Loucy (cell line): ENCODE data around the gene FANCC.

ENCODE experiments used
- H2AFZ ChIP-seq: fragments of 200-600 bp; sonication (generic); 2 replicates; pipeline ENCODE4 v1.6.0; 2016; ENCODE audit warnings: antibody characterized with exemption, mild to moderate bottlenecking, low read length, moderate library complexity
- H3F3A ChIP-seq: fragments of 200-600 bp; 2 replicates; pipeline ENCODE4 v1.6.0; 2016; ENCODE audit warnings: antibody characterized with exemption, low read depth, mild to moderate bottlenecking
- H3K27me3 ChIP-seq: fragments of 200-600 bp; sonication (generic); 2 replicates; pipeline ENCODE4 v1.6.1; 2014; ENCODE audit warnings: low read length, mild to moderate bottlenecking; ENCODE audit not compliant: insufficient read depth, poor library complexity, severe bottlenecking
- H3K36me3 ChIP-seq: fragments of 200-600 bp; sonication (generic); 2 replicates; pipeline ENCODE4 v1.6.1; 2016; ENCODE audit warnings: low read length; ENCODE audit not compliant: insufficient read depth
- H3K4me1 ChIP-seq: fragments of 200-600 bp; sonication (generic); 2 replicates; pipeline ENCODE4 v1.5.1; 2014; ENCODE audit warnings: low read length, mild to moderate bottlenecking; ENCODE audit not compliant: insufficient read depth, poor library complexity, severe bottlenecking
- H3K4me2 ChIP-seq: fragments of 200-600 bp; sonication (generic); 2 replicates; pipeline ENCODE4 v1.6.0; 2014; ENCODE audit warnings: antibody characterized with exemption, low read length, low read depth, mild to moderate bottlenecking; ENCODE audit not compliant: poor library complexity, severe bottlenecking
- H3K4me3 ChIP-seq: fragments of 200-600 bp; sonication (generic); 2 replicates; pipeline ENCODE4 v1.5.1; 2014; ENCODE audit warnings: low read length, mild to moderate bottlenecking, mixed read lengths; ENCODE audit not compliant: poor library complexity, severe bottlenecking
- H3K79me2 ChIP-seq: fragments of 200-600 bp; sonication (generic); 2 replicates; pipeline ENCODE4 v1.6.1; 2014; ENCODE audit warnings: low read length; ENCODE audit not compliant: insufficient read depth
- H3K9ac ChIP-seq: fragments of 200-600 bp; sonication (generic); 2 replicates; pipeline ENCODE4 v1.6.0; 2014; ENCODE audit warnings: mild to moderate bottlenecking, low read depth, low read length, moderate library complexity; ENCODE audit not compliant: poor library complexity, severe bottlenecking
- H3K9me2 ChIP-seq: fragments of 200-600 bp; sonication (generic); replicated peaks from 2 replicates; pipeline ENCODE4 v1.6.1; 2016; ENCODE audit warnings: low read depth, low read length, mixed read lengths
- H3K9me3 ChIP-seq: fragments of 200-600 bp; sonication (generic); 2 replicates; pipeline ENCODE4 v1.6.1; 2014; ENCODE audit warnings: mild to moderate bottlenecking, antibody characterized with exemption, low read length, low read depth; ENCODE audit not compliant: insufficient read depth
- H4K20me1 ChIP-seq: fragments of 200-600 bp; sonication (generic); 2 replicates; pipeline ENCODE4 v1.6.0; 2014; ENCODE audit warnings: antibody characterized with exemption, low read length, mild to moderate bottlenecking; ENCODE audit not compliant: insufficient read depth, poor library complexity, severe bottlenecking
- EZH2phosphoT487 ChIP-seq: fragments of 200-600 bp; IDR thresholded peaks from 2 replicates; pipeline ENCODE4 v1.6.1; 2018; ENCODE audit warnings: antibody characterized with exemption, mild to moderate bottlenecking, moderate library complexity, borderline replicate concordance
- TF ChIP-seq, protein P1 (sequence below): fragments of 200-600 bp; sonication (generic); conservative IDR thresholded peaks from 2 replicates; pipeline ENCODE4 v1.5.1; 2014; ENCODE audit warnings: mild to moderate bottlenecking, antibody characterized with exemption, low read length

The FANCC gene

DNA sequence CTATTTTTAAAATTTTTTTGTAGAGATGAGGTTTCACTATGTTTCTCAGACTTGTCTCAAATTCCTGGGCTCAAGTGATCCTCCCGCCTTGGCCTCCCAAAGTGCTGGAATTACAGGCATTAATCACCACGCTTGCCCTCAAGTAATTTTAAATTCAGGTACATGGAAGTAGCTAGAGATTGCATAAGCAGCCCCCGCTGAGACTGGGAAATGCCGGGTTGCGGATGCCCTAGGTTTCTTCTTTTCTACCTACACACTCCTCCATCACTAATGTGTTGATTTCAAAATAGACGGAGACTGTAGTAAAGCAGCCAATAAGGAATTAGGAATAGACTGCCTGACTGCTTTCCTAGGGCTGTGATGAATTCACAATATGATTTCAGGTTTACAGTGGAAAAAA, 202.4 kb downstream of the FANCC start:
- Histone ChIP-seq H3K27me3 (no peaks in the 10 kb centered on the region), H2AFZ (no peak overlapping the region), H3K9me3 (no peaks in the 10 kb centered on the region), H4K20me1 (no peaks in the 10 kb centered on the region), H3K36me3 (no peaks in the 10 kb centered on the region), H3K79me2 (no peaks in the 10 kb centered on the region), H3F3A (no peaks in the 10 kb centered on the region), H3K4me2 (no peak overlapping the region), H3K4me3 (no peak overlapping the region), H3K9ac (no peak overlapping the region), H3K9me2 (no peaks in the 10 kb centered on the region), H3K4me1 (no peaks in the 10 kb centered on the region)
- no peak for TF ChIP-seq EZH2phosphoT487
- TF ChIP-seq, protein P1, sequence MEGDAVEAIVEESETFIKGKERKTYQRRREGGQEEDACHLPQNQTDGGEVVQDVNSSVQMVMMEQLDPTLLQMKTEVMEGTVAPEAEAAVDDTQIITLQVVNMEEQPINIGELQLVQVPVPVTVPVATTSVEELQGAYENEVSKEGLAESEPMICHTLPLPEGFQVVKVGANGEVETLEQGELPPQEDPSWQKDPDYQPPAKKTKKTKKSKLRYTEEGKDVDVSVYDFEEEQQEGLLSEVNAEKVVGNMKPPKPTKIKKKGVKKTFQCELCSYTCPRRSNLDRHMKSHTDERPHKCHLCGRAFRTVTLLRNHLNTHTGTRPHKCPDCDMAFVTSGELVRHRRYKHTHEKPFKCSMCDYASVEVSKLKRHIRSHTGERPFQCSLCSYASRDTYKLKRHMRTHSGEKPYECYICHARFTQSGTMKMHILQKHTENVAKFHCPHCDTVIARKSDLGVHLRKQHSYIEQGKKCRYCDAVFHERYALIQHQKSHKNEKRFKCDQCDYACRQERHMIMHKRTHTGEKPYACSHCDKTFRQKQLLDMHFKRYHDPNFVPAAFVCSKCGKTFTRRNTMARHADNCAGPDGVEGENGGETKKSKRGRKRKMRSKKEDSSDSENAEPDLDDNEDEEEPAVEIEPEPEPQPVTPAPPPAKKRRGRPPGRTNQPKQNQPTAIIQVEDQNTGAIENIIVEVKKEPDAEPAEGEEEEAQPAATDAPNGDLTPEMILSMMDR = no peak

DNA sequence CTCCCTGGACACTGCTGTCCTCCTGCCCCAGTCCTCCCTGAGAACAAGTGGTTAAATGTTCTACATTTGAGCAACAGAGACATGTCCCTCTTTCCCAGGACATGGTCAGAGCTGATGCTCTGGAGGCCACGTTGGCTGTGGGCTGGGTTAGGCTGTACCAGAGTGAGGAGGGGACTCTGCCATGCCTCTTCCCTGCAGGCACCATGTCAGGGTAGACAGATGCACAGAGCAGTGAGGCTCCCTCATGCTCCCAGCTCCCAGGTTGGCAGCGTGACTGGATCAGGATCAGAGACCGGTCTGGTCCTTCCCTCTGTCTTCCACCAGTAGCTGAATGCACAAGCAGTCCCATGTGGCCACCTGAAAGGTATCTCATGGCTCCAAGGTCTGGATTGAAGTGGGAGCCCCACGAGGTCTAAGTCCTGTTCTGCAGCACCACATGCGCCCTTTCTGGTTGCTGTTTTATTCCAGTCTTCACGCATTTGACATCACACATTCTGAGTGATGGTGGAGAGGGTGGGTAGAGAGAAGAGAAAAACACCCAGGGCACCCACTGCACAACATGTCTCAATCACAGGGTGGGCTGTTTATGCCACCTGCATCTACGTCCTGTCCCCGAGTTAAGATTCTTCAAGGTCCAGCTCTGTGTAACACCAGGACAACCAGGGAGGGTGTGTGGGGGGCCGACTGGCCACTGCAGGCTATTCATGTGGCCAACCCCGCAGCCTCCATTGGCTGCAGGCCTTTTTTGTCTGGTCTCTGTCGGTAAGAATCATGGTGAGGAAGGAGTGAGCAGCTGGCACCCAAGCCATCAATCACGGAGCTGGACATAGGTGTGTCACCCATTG, 204.9 kb downstream of the FANCC start:
- Histone ChIP-seq H3K9me3 (no peaks in the 10 kb centered on the region), H3K4me2 (no peak overlapping the region), H3K4me3 (no peak overlapping the region), H3K4me1 (no peaks in the 10 kb centered on the region), H3K9me2 (no peaks in the 10 kb centered on the region), H3K9ac (no peak overlapping the region), H3F3A (no peaks in the 10 kb centered on the region), H4K20me1 (no peaks in the 10 kb centered on the region), H3K27me3 (no peaks in the 10 kb centered on the region), H3K36me3 (no peaks in the 10 kb centered on the region), H2AFZ (no peak overlapping the region), H3K79me2 (no peaks in the 10 kb centered on the region)
- TF ChIP-seq, protein P1 = no peak
- TF ChIP-seq EZH2phosphoT487 = no peak

DNA sequence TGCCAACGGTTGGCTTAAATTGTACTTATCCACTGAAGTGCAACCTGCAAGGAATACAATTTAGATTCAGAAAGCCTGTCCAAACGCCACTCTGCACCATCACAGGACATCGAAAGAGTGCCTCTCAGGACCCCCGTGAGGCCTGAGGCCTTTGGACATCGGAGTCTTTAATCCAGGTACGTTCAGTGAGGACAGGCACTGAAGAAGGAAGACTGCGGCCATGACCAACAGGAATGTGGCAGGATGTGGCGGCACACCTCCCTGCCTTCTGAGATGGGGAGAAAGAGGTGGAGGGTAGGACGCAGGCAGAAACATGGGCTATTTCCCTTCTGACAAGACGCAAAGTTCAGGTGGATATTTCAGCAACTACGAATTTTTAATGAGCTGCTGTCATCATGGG, 205.8 kb downstream of the FANCC start:
- no peaks in the 10 kb centered on the region for H3F3A ChIP-seq
- H3K4me3 ChIP-seq = no peak overlapping the region
- H3K9me3 ChIP-seq = no peaks in the 10 kb centered on the region
- H3K79me2 ChIP-seq = no peaks in the 10 kb centered on the region
- no peaks in the 10 kb centered on the region for H3K36me3 ChIP-seq
- no peak overlapping the region for H3K4me2 ChIP-seq
- H2AFZ ChIP-seq = no peak overlapping the region
- no peak for TF ChIP-seq EZH2phosphoT487
- TF ChIP-seq, protein P1 = no peak
- no peaks in the 10 kb centered on the region for H4K20me1 ChIP-seq
- no peak overlapping the region for H3K9ac ChIP-seq
- no peaks in the 10 kb centered on the region for H3K9me2 ChIP-seq
- H3K4me1 ChIP-seq = no peaks in the 10 kb centered on the region
- no peaks in the 10 kb centered on the region for H3K27me3 ChIP-seq
